CD14-positive monocyte (primary cell): Measurements from ENCODE around the gene GALNT14. TPM values are rescaled to one million over a fixed set of nuclear protein-coding genes. Genes with fewer than 3 reads are reported as not detected.

Source experiments
- DNase-seq, 3 donors: peaks; one replicate each; pipeline ENCODE4 v3.0.0-alpha.2; 2011 to 2022
- H2AFZ ChIP-seq: 2 replicates; pipeline ENCODE4 v1.6.0; 2012; ENCODE audit warnings: mild to moderate bottlenecking, low read depth, low read length, inconsistent platforms; ENCODE audit not compliant: insufficient read depth, poor library complexity, severe bottlenecking
- H3K27ac ChIP-seq, 2 donors: 1 replicate in 1 of 2; 2 replicates in 1 of 2; pipeline ENCODE4 v1.5.1; 2012 to 2013; ENCODE audit warnings: low read length in 2 of 2, control low read depth in 1 of 2, inconsistent platforms in 1 of 2, low read depth in 1 of 2, mild to moderate bottlenecking in 1 of 2
- H3K27me3 ChIP-seq, 2 donors: one replicate each; pipeline versions ENCODE4 v1.6.0 to v1.6.1; 2011 to 2013; ENCODE audit warnings: low read length in 2 of 2; ENCODE audit not compliant: control insufficient read depth in 2 of 2, insufficient read depth in 2 of 2
- H3K36me3 ChIP-seq, 2 donors: replicated peaks in 1 of 2; 1 replicate in 1 of 2; 2 replicates in 1 of 2; pipeline versions ENCODE4 v1.5.1 to v1.6.1; 2012 to 2013; ENCODE audit warnings: low read length in 2 of 2, control low read depth in 1 of 2, inconsistent platforms in 1 of 2, mild to moderate bottlenecking in 1 of 2; ENCODE audit not compliant: insufficient read depth in 2 of 2, control insufficient read depth in 1 of 2
- H3K4me1 ChIP-seq, 2 donors: 1 replicate in 1 of 2; 2 replicates in 1 of 2; pipeline versions ENCODE4 v1.5.1 to v1.6.1; 2012 to 2013; ENCODE audit warnings: low read length in 2 of 2, control low read depth in 1 of 2, inconsistent platforms in 1 of 2, mild to moderate bottlenecking in 1 of 2, moderate library complexity in 1 of 2; ENCODE audit not compliant: insufficient read depth in 2 of 2, control insufficient read depth in 1 of 2
- H3K4me2 ChIP-seq: replicated peaks from 2 replicates; pipeline ENCODE3; 2012; ENCODE audit warnings: low read length, moderate library complexity, mild to moderate bottlenecking; ENCODE audit not compliant: poor library complexity, severe bottlenecking; ENCODE audit errors: extremely low read depth
- H3K4me3 ChIP-seq, 3 experiments: fragments of 200-600 bp in 1 of 3; sonication (generic) in 1 of 3; replicated peaks in 1 of 3; 1 replicate in 2 of 3; 2 replicates in 1 of 3; pipeline ENCODE4 v1.5.1; 2011 to 2013; ENCODE audit warnings: low read length in 3 of 3, mild to moderate bottlenecking in 3 of 3, control low read depth in 2 of 3, low read depth in 2 of 3, inconsistent platforms in 1 of 3, moderate library complexity in 1 of 3
- H3K79me2 ChIP-seq: 2 replicates; pipeline ENCODE4 v1.6.0; 2012; ENCODE audit warnings: mild to moderate bottlenecking, control low read depth, inconsistent platforms, low read length, moderate library complexity; ENCODE audit not compliant: insufficient read depth
- H3K9ac ChIP-seq: 2 replicates; pipeline ENCODE4 v1.6.0; 2017; ENCODE audit warnings: low read length, mild to moderate bottlenecking; ENCODE audit not compliant: insufficient read depth, poor library complexity, severe bottlenecking
- H3K9me3 ChIP-seq, 2 donors: replicated peaks in 1 of 2; 1 replicate in 1 of 2; 2 replicates in 1 of 2; pipeline versions ENCODE4 v1.5.1 to v1.6.1; 2012 to 2013; ENCODE audit warnings: low read length in 2 of 2, control low read depth in 1 of 2; ENCODE audit not compliant: control insufficient read depth in 1 of 2, insufficient read depth in 1 of 2
- H4K20me1 ChIP-seq: 2 replicates; pipeline ENCODE4 v1.6.0; 2012; ENCODE audit warnings: mild to moderate bottlenecking, low read length, control low read depth, moderate library complexity; ENCODE audit not compliant: insufficient read depth
- H3K27ac Mint-ChIP-seq, 7 donors: one replicate each; pipeline ENCODE4 v1.8.0; 2020; ENCODE audit warnings: mild to moderate bottlenecking in 7 of 7, mixed read lengths in 7 of 7, moderate library complexity in 6 of 7, inconsistent platforms in 2 of 7
- H3K27me3 Mint-ChIP-seq, 3 donors: one replicate each; pipeline ENCODE4 v1.8.0; 2021 to 2022; ENCODE audit warnings: low read depth in 3 of 3, mild to moderate bottlenecking in 3 of 3, mixed read lengths in 3 of 3, moderate library complexity in 3 of 3, inconsistent platforms in 1 of 3
- H3K36me3 Mint-ChIP-seq, 2 donors: one replicate each; pipeline ENCODE4 v1.8.0; 2020; ENCODE audit warnings: mixed read lengths in 2 of 2, inconsistent platforms in 1 of 2, mild to moderate bottlenecking in 1 of 2
- H3K4me1 Mint-ChIP-seq: one replicate; pipeline ENCODE4 v1.8.0; 2020; ENCODE audit warnings: mild to moderate bottlenecking, mixed read lengths
- H3K4me3 Mint-ChIP-seq, 2 donors: one replicate each; pipeline ENCODE4 v1.8.0; 2020; ENCODE audit warnings: mild to moderate bottlenecking in 2 of 2, mixed read lengths in 2 of 2, moderate library complexity in 1 of 2
- H3K9me3 Mint-ChIP-seq, 7 donors: one replicate each; pipeline ENCODE4 v1.8.0; 2020 to 2022; ENCODE audit warnings: mixed read lengths in 7 of 7, mild to moderate bottlenecking in 6 of 7, moderate library complexity in 6 of 7, inconsistent platforms in 2 of 7
- CTCF ChIP-seq: fragments of 200-600 bp; IDR thresholded peaks from one replicate; pipeline ENCODE4 v1.8.0; 2022; ENCODE audit warnings: antibody characterized with exemption, mild to moderate bottlenecking
- WGBS: methylation state at CpG from one replicate; pipeline ENCODE4 v1.1.5; 2013; ENCODE audit warnings: missing lambda C conversion rate; ENCODE audit not compliant: insufficient coverage; 5-methylcytosine and 5-hydroxymethylcytosine counted together
- intact Hi-C, 2 donors: fragments of 100-400 bp; cut with micrococcal nuclease; formaldehyde crosslinking; loops; one replicate each; pipeline versions ENCODE4 v1.15.0 to v1.15.1; 2023
- polyA plus RNA-seq, 3 donors: library from polyadenylated mRNA; depleted of rRNA in 1 of 3; unstranded in 2 of 3; stranded (reverse) in 1 of 3; fragments of 300-500 nt in 2 of 3; fragments of >200 nt in 1 of 3; fragmentation: Illumina TruSeq in 2 of 3; gene quantifications; 1 replicate in 2 of 3; 2 replicates in 1 of 3; pipeline ENCODE4 v1.2.3, GENCODE V29; 2012 to 2021

Gene GALNT14
- polyA plus RNA-seq, 3 donors = 0.33 TPM; not detected in 2

GRCh38 chr2:30860726-30861125 lies 277.5 kb downstream of the GALNT14 start:
- Histone ChIP-seq H3K27ac (no peak overlapping the region), H3K9ac (no peak overlapping the region), H3K4me3 (no peak overlapping the region), H3K79me2 (no peaks in the 10 kb centered on the region), H3K4me2 (no peak overlapping the region), H3K4me1 (peaks cover 2 to 4% of the 10 kb centered on the region in 2 donors), H3K27me3 (no peaks in the 10 kb centered on the region), H3K9me3 (no peaks in the 10 kb centered on the region), H4K20me1 (no peaks in the 10 kb centered on the region), H2AFZ (no peak overlapping the region), H3K36me3 (no peaks in the 10 kb centered on the region)
- Mint-ChIP-seq H3K27me3 (peaks cover 0 to 7% (median 4%) of the 10 kb centered on the region in 3 donors), H3K4me1 (peaks cover 3% of the 10 kb centered on the region), H3K9me3 (peaks cover 0 to 2% (median 0%) of the 10 kb centered on the region in 7 donors), H3K27ac (no peak overlapping the region), H3K36me3 (no peaks in the 10 kb centered on the region), H3K4me3 (no peak overlapping the region)
- no peak for TF ChIP-seq CTCF
- intact Hi-C loops = no loop called here
- DNase-seq = no peak
- WGBS = no CpG with 5 or more reads among the region's 4 CpGs

Other genes with a start within 250 kb of the GALNT14 start
- gene CAPN14, start 79.1 kb upstream of the GALNT14 start, polyA plus RNA-seq = not detected
- 1 to 10 TPM; 1.1 to 1.5 (median 1.4) TPM for gene EHD3, start 95.7 kb upstream of the GALNT14 start, polyA plus RNA-seq